HepG2 (cell line): Measurements from ENCODE around the gene MED28. TPM values are rescaled to one million over a fixed set of nuclear protein-coding genes. Genes with fewer than 3 reads are reported as not detected.
A peak's percentile ranks its signal among the peaks of the same experiment; 100 is the strongest.

ENCODE experiments used
- ATF6 ChIP-seq: sonication (generic); formaldehyde crosslinking; conservative IDR thresholded peaks from 2 replicates; pipeline ENCODE4 v1.4.0; 2020; ENCODE audit warnings: missing genetic modification reagents
- CBX2 ChIP-seq, 2 experiments: fragments of 200-600 bp in 1 of 2; sonication (generic); formaldehyde crosslinking in 1 of 2; IDR thresholded peaks; 2 replicates each; pipeline versions ENCODE4 v1.7.0 to v1.8.1; 2018 to 2022; ENCODE audit warnings: low read depth in 2 of 2, low read length in 1 of 2, mild to moderate bottlenecking in 1 of 2, missing genetic modification reagents in 1 of 2
- DPF2 ChIP-seq: sonication (generic); formaldehyde crosslinking; IDR thresholded peaks from 2 replicates; pipeline ENCODE4 v1.4.0; 2020; ENCODE audit warnings: mild to moderate bottlenecking, low read depth, missing genetic modification reagents, borderline replicate concordance
- GMEB2 ChIP-seq: IDR thresholded peaks from 2 replicates; pipeline ENCODE4 v1.6.1; 2016; ENCODE audit warnings: missing biosample characterization, missing genetic modification reagents, low read depth
- GTF3A ChIP-seq: sonication (generic); formaldehyde crosslinking; conservative IDR thresholded peaks from 2 replicates; pipeline ENCODE4 v1.4.0; 2020; ENCODE audit warnings: mild to moderate bottlenecking, missing genetic modification reagents
- HES4 ChIP-seq: sonication (generic); formaldehyde crosslinking; IDR thresholded peaks from 2 replicates; pipeline ENCODE4 v1.9.0; 2021; ENCODE audit warnings: mild to moderate bottlenecking, missing genetic modification reagents, borderline replicate concordance
- ISX ChIP-seq: sonication (generic); formaldehyde crosslinking; conservative IDR thresholded peaks from 2 replicates; pipeline ENCODE4 v1.5.0; 2020; ENCODE audit warnings: missing genetic modification reagents
- MED1 ChIP-seq: sonication (generic); formaldehyde crosslinking; IDR thresholded peaks from 2 replicates; pipeline ENCODE4 v1.4.0; 2020; ENCODE audit warnings: missing genetic modification reagents
- NCOA2 ChIP-seq: sonication (generic); formaldehyde crosslinking; IDR thresholded peaks from 2 replicates; pipeline ENCODE4 v1.8.0; 2022; ENCODE audit warnings: inconsistent platforms
- NFIC ChIP-seq: IDR thresholded peaks from 2 replicates; pipeline ENCODE4 v1.6.1; 2012; ENCODE audit warnings: mild to moderate bottlenecking, low read length, inconsistent platforms
- NFRKB ChIP-seq: fragments of 450-650 bp; IDR thresholded peaks from 2 replicates; pipeline ENCODE4 v1.6.1; 2017
- ONECUT2 ChIP-seq: sonication (generic); formaldehyde crosslinking; IDR thresholded peaks from 2 replicates; pipeline ENCODE4 v1.4.0; 2020; ENCODE audit warnings: missing genetic modification reagents
- TEF ChIP-seq: sonication (generic); formaldehyde crosslinking; IDR thresholded peaks from 2 replicates; pipeline ENCODE4 v1.5.0; 2020; ENCODE audit warnings: missing genetic modification reagents
- THAP11 ChIP-seq: IDR thresholded peaks from 2 replicates; pipeline ENCODE4 v1.6.1; 2016; ENCODE audit warnings: missing biosample characterization, missing genetic modification reagents
- WIZ ChIP-seq: sonication (generic); formaldehyde crosslinking; IDR thresholded peaks from 2 replicates; pipeline ENCODE4 v1.5.1; 2020; ENCODE audit warnings: mild to moderate bottlenecking, missing genetic modification reagents
- YY1 ChIP-seq: IDR thresholded peaks from 2 replicates; pipeline ENCODE4 v1.6.1; 2011; ENCODE audit warnings: low read length, low read depth, moderate library complexity, mild to moderate bottlenecking; ENCODE audit not compliant: insufficient read depth, insufficient replicate concordance
- ZBTB8A ChIP-seq: sonication (generic); formaldehyde crosslinking; IDR thresholded peaks from 2 replicates; pipeline ENCODE4 v1.4.0; 2020; ENCODE audit warnings: mild to moderate bottlenecking, low read depth, missing genetic modification reagents, borderline replicate concordance
- ZKSCAN1 ChIP-seq: fragments of 150-350 bp; IDR thresholded peaks from 2 replicates; pipeline ENCODE4 v1.6.1; 2014; ENCODE audit warnings: low read length
- ZMYM3 ChIP-seq: sonication (generic); formaldehyde crosslinking; IDR thresholded peaks from 2 replicates; pipeline ENCODE4 v1.5.1; 2020; ENCODE audit warnings: mild to moderate bottlenecking, missing genetic modification reagents
- ZNF274 ChIP-seq: sonication (generic); formaldehyde crosslinking; IDR thresholded peaks from 2 replicates; pipeline ENCODE4 v1.5.1; 2020; ENCODE audit warnings: mild to moderate bottlenecking, missing genetic modification reagents
- ZNF501 ChIP-seq: sonication (generic); formaldehyde crosslinking; IDR thresholded peaks from 2 replicates; pipeline ENCODE4 v1.5.1; 2020; ENCODE audit warnings: mild to moderate bottlenecking, moderate library complexity, missing genetic modification reagents
- ZNF558 ChIP-seq: sonication (generic); formaldehyde crosslinking; IDR thresholded peaks from 2 replicates; pipeline ENCODE4 v1.9.0; 2022; ENCODE audit warnings: mild to moderate bottlenecking, missing genetic modification reagents, borderline replicate concordance
- ZNF570 ChIP-seq: sonication (generic); formaldehyde crosslinking; IDR thresholded peaks from 2 replicates; pipeline ENCODE4 v1.4.0; 2020; ENCODE audit warnings: mild to moderate bottlenecking, missing genetic modification reagents, borderline replicate concordance
- ZNF616 ChIP-seq: sonication (generic); formaldehyde crosslinking; IDR thresholded peaks from 2 replicates; pipeline ENCODE4 v1.5.0; 2020; ENCODE audit warnings: low read depth, mild to moderate bottlenecking, missing genetic modification reagents
- ZNF691 ChIP-seq: sonication (generic); formaldehyde crosslinking; IDR thresholded peaks from 2 replicates; pipeline ENCODE4 v1.4.0; 2020; ENCODE audit warnings: missing genetic modification reagents, low read depth, mild to moderate bottlenecking, borderline replicate concordance
- ZSCAN29 ChIP-seq: sonication (generic); formaldehyde crosslinking; conservative IDR thresholded peaks from 2 replicates; pipeline ENCODE4 v1.4.0; 2020; ENCODE audit warnings: mild to moderate bottlenecking, missing genetic modification reagents
- polyA plus RNA-seq, 8 experiments: library from polyadenylated mRNA; depleted of rRNA in 3 of 8; stranded (reverse) in 7 of 8; unstranded in 1 of 8; fragments of >200 nt; fragmentation: Illumina TruSeq in 4 of 8; extraction: Trizol in 4 of 8; gene quantifications; 2 replicates each; pipeline versions ENCODE4 v1.2.1 to v1.2.3, GENCODE V29; 2011 to 2016; ENCODE audit warnings: low read depth in 4 of 8, missing spikeins in 1 of 8, mixed read lengths in 1 of 8; ENCODE audit not compliant: insufficient read depth in 1 of 8
- total RNA-seq, 5 experiments: library from RNA; depleted of rRNA; stranded (reverse); fragments of >200 nt; fragmentation: Illumina TruSeq; extraction: Trizol; gene quantifications; 2 replicates each; pipeline ENCODE4 v1.2.3, GENCODE V29; 2016; ENCODE audit warnings: low read depth in 1 of 5

MED28 gene
- total and polyA plus RNA-seq, 2 of the 13 experiments (the other 11 are each of a cell fraction or from before 2014, with no cell fraction given): 41.3 to 65.7 TPM

GRCh38 chr4:17576932-17577664, 37.3 kb upstream of the MED28 start, which contains the start of gene LAP3 (continued):
- TF ChIP-seq ATF6 (CRISPR knock-in tag) (peak; percentile 75; the same call in 1 of the 2 replicates), ONECUT2 (CRISPR knock-in tag) (0 out of 2 replicates have a peak, but pooled peaks have one; percentile 10), ZNF558 (CRISPR knock-in tag) (peak; percentile 78; the same call in 1 of the 2 replicates), NFIC (no peak), ZNF570 (CRISPR knock-in tag) (no peak), GMEB2 (CRISPR knock-in tag) (peak; percentile 86), NFRKB (no peak), ISX (no peak), MED1 (peak; percentile 78), GTF3A (CRISPR knock-in tag) (no peak), HES4 (peak; percentile 86), DPF2 (CRISPR knock-in tag) (no peak), ZKSCAN1 (no peak), WIZ (CRISPR knock-in tag) (no peak; the same call in 1 of the 2 replicates), ZMYM3 (CRISPR knock-in tag) (no peak), THAP11 (peak; percentile 88), ZNF616 (CRISPR knock-in tag) (no peak), ZNF274 (CRISPR knock-in tag) (peak; percentile 82), TEF (CRISPR knock-in tag) (no peak), ZBTB8A (CRISPR knock-in tag) (0 out of 2 replicates have a peak, but pooled peaks have one; percentile 25), ZNF691 (CRISPR knock-in tag) (peak; percentile 56; the same call in 1 of the 2 replicates), NCOA2 (CRISPR knock-in tag) (0 out of 2 replicates have a peak, but pooled peaks have one; percentile 43), ZSCAN29 (CRISPR knock-in tag) (no peak), YY1 (peak; percentile 64), CBX2 (IDR thresholded peaks at IDR 0.05; ENCODE audit: low read depth, low read length) (no peak), CBX2 (CRISPR knock-in tag; IDR thresholded peaks at IDR 0.05; ENCODE audit: low read depth) (no peak), ZNF501 (peak; percentile 32)
